H9 (cell line): ENCODE data around the gene FLT1. TPM values are rescaled to one million over a fixed set of nuclear protein-coding genes. Genes with fewer than 3 reads are reported as not detected.

Source experiments
- DNase-seq: peaks from one replicate; pipeline ENCODE4 v3.0.0-alpha.2; 2017
- H2AFZ ChIP-seq: one replicate; pipeline ENCODE4 v1.6.1; 2013; ENCODE audit warnings: mild to moderate bottlenecking, low read length, control low read depth, moderate library complexity
- H2AK5ac ChIP-seq: 2 replicates; pipeline ENCODE4 v1.6.1; 2013; ENCODE audit warnings: low read length, control low read depth, mixed read lengths; ENCODE audit not compliant: insufficient read length
- H2BK120ac ChIP-seq: one replicate; pipeline ENCODE4 v1.6.1; 2013; ENCODE audit warnings: low read depth, mild to moderate bottlenecking, low read length, control low read depth, inconsistent platforms; ENCODE audit not compliant: poor library complexity, severe bottlenecking
- H2BK12ac ChIP-seq: 2 replicates; pipeline ENCODE4 v1.6.1; 2013; ENCODE audit warnings: low read length, control low read depth, mixed read lengths, low read depth; ENCODE audit not compliant: insufficient read length
- H2BK15ac ChIP-seq: 2 replicates; pipeline ENCODE4 v1.6.1; 2013; ENCODE audit warnings: low read depth, low read length, control low read depth
- H2BK20ac ChIP-seq: one replicate; pipeline ENCODE4 v1.6.1; 2013; ENCODE audit warnings: low read depth, mild to moderate bottlenecking, low read length, control low read depth, inconsistent platforms; ENCODE audit not compliant: poor library complexity, severe bottlenecking
- H2BK5ac ChIP-seq: 2 replicates; pipeline ENCODE4 v1.6.1; 2013; ENCODE audit warnings: low read length, control low read depth, mixed read lengths; ENCODE audit not compliant: insufficient read length
- H3K14ac ChIP-seq: 2 replicates; pipeline ENCODE4 v1.6.1; 2013; ENCODE audit warnings: low read length, control low read depth; ENCODE audit not compliant: insufficient read depth
- H3K18ac ChIP-seq: 2 replicates; pipeline ENCODE4 v1.6.1; 2013; ENCODE audit warnings: low read depth, mild to moderate bottlenecking, mixed read lengths, low read length, control low read depth; ENCODE audit not compliant: insufficient read length
- H3K23ac ChIP-seq: 2 replicates; pipeline ENCODE4 v1.6.1; 2013; ENCODE audit warnings: low read length, control low read depth, mixed read lengths, low read depth; ENCODE audit not compliant: insufficient read length
- H3K23me2 ChIP-seq: 2 replicates; pipeline ENCODE4 v1.6.1; 2013; ENCODE audit warnings: low read depth, mild to moderate bottlenecking, mixed read lengths, low read length, control low read depth; ENCODE audit not compliant: insufficient read length, poor library complexity, severe bottlenecking
- H3K27ac ChIP-seq: 2 replicates; pipeline ENCODE4 v1.5.1; 2013; ENCODE audit warnings: low read length, control low read depth, mixed read lengths, low read depth; ENCODE audit not compliant: insufficient read length
- H3K27me3 ChIP-seq: 2 replicates; pipeline ENCODE4 v1.6.1; 2013; ENCODE audit warnings: low read length, control low read depth, inconsistent platforms; ENCODE audit not compliant: insufficient read depth
- H3K4ac ChIP-seq: 2 replicates; pipeline ENCODE4 v1.6.1; 2013; ENCODE audit warnings: low read depth, mild to moderate bottlenecking, control low read depth, inconsistent platforms, low read length, moderate library complexity
- H3K4me1 ChIP-seq: 2 replicates; pipeline ENCODE4 v1.6.1; 2013; ENCODE audit warnings: low read length, control low read depth, inconsistent platforms; ENCODE audit not compliant: insufficient read depth
- H3K4me2 ChIP-seq: 2 replicates; pipeline ENCODE4 v1.6.1; 2013; ENCODE audit warnings: low read length, control low read depth, mixed read lengths; ENCODE audit not compliant: insufficient read length, insufficient read depth
- H3K56ac ChIP-seq: 2 replicates; pipeline ENCODE4 v1.6.1; 2013; ENCODE audit warnings: low read depth, mild to moderate bottlenecking, mixed read lengths, low read length, control low read depth; ENCODE audit not compliant: insufficient read length
- H3K79me1 ChIP-seq: 2 replicates; pipeline ENCODE4 v1.6.1; 2013; ENCODE audit warnings: low read depth, mild to moderate bottlenecking, moderate library complexity, low read length, control low read depth, inconsistent platforms; ENCODE audit not compliant: insufficient read depth, poor library complexity, severe bottlenecking
- H3K79me2 ChIP-seq: 2 replicates; pipeline ENCODE4 v1.6.1; 2013; ENCODE audit warnings: low read length, control low read depth, inconsistent platforms; ENCODE audit not compliant: insufficient read depth
- H3K9ac ChIP-seq: 2 replicates; pipeline ENCODE4 v1.6.1; 2013; ENCODE audit warnings: low read length, control low read depth, mixed read lengths; ENCODE audit not compliant: insufficient read length; ENCODE audit errors: extremely low read depth
- H3K9me3 ChIP-seq: one replicate; pipeline ENCODE4 v1.6.1; 2013; ENCODE audit warnings: low read depth, low read length, inconsistent platforms; ENCODE audit not compliant: control insufficient read depth
- H3T11ph ChIP-seq: one replicate; pipeline ENCODE4 v1.6.1; 2013; ENCODE audit warnings: mild to moderate bottlenecking, low read length, control low read depth, inconsistent platforms
- H4K20me1 ChIP-seq: one replicate; pipeline ENCODE4 v1.6.1; 2013; ENCODE audit not compliant: control insufficient read depth, insufficient read length, insufficient read depth
- H4K5ac ChIP-seq: 2 replicates; pipeline ENCODE4 v1.6.1; 2013; ENCODE audit warnings: low read depth, mild to moderate bottlenecking, mixed read lengths, low read length, control low read depth; ENCODE audit not compliant: insufficient read length
- H4K8ac ChIP-seq: replicated peaks from 2 replicates; pipeline ENCODE4 v1.6.1; 2013; ENCODE audit warnings: low read length, control low read depth, mixed read lengths, low read depth; ENCODE audit not compliant: insufficient read length
- H4K91ac ChIP-seq: 2 replicates; pipeline ENCODE4 v1.6.1; 2013; ENCODE audit warnings: low read depth, mild to moderate bottlenecking, moderate library complexity, mixed read lengths, low read length, control low read depth; ENCODE audit not compliant: insufficient read length
- H3K27ac Mint-ChIP-seq, 3 experiments: 2 replicates in 2 of 3; 3 replicates in 1 of 3; pipeline ENCODE4 v1.8.0; 2020 to 2021; ENCODE audit warnings: mixed read lengths in 3 of 3, mild to moderate bottlenecking in 1 of 3, moderate library complexity in 1 of 3
- H3K27me3 Mint-ChIP-seq: 2 replicates; pipeline ENCODE4 v1.8.0; 2021; ENCODE audit warnings: low read depth, mild to moderate bottlenecking, moderate library complexity, mixed read lengths
- H3K36me3 Mint-ChIP-seq, 3 experiments: 2 replicates in 2 of 3; 3 replicates in 1 of 3; pipeline ENCODE4 v1.8.0; 2020 to 2021; ENCODE audit warnings: low read depth in 3 of 3, mixed read lengths in 3 of 3; ENCODE audit not compliant: insufficient read depth in 1 of 3
- H3K4me1 Mint-ChIP-seq, 2 experiments: 2 replicates each; pipeline ENCODE4 v1.8.0; 2020; ENCODE audit warnings: mixed read lengths in 2 of 2
- H3K4me3 Mint-ChIP-seq, 2 experiments: 2 replicates in 1 of 2; 3 replicates in 1 of 2; pipeline ENCODE4 v1.8.0; 2020 to 2021; ENCODE audit warnings: mild to moderate bottlenecking in 2 of 2, mixed read lengths in 2 of 2, moderate library complexity in 1 of 2
- H3K9me3 Mint-ChIP-seq, 2 experiments: 2 replicates in 1 of 2; 3 replicates in 1 of 2; pipeline ENCODE4 v1.8.0; 2020; ENCODE audit warnings: mild to moderate bottlenecking in 2 of 2, mixed read lengths in 2 of 2, moderate library complexity in 1 of 2
- CTCF ChIP-seq: fragments of 200-600 bp; sonication (generic); conservative IDR thresholded peaks from 3 replicates; pipeline ENCODE4 v1.8.0; 2021; ENCODE audit warnings: antibody characterized with exemption, mild to moderate bottlenecking
- WGBS: extraction: QIAGEN DNeasy Blood & Tissue Kit; methylation state at CpG from one replicate; pipeline ENCODE4 v1.1.7; 2013; ENCODE audit warnings: missing lambda C conversion rate, low lambda C conversion rate, mixed read lengths; ENCODE audit not compliant: insufficient read length; ENCODE audit errors: extremely low coverage; 5-methylcytosine and 5-hydroxymethylcytosine counted together
- total RNA-seq: library from RNA; stranded (reverse); gene quantifications from 2 replicates; pipeline ENCODE4 v1.2.1, GENCODE V29; 2021

The FLT1 gene
- total RNA-seq, 1 experiment from 2014 or later: 84.1 TPM

GRCh38 chr13:28321756-28322155 is 173.2 kb downstream of the FLT1 start:
- no peak for TF ChIP-seq CTCF
- no peak overlapping the region for H3T11ph ChIP-seq
- no peak overlapping the region for H3K9ac ChIP-seq
- Mint-ChIP-seq H3K36me3 (peaks cover 13 to 20% (median 13%) of the 10 kb centered on the region in 3 experiments; a peak in 6 of 7 replicates), H3K4me1 (peaks cover 0 to 7% of the 10 kb centered on the region in 2 experiments; a peak in 2 of 4 replicates), H3K27ac (no peak overlapping the region), H3K27me3 (no peaks in the 10 kb centered on the region), H3K4me3 (no peak overlapping the region), H3K9me3 (no peaks in the 10 kb centered on the region)
- no peak overlapping the region for H2BK20ac ChIP-seq
- H3K4ac ChIP-seq: no peak overlapping the region
- no peak overlapping the region for H4K91ac ChIP-seq
- H3K23me2 ChIP-seq: no peaks in the 10 kb centered on the region
- no peaks in the 10 kb centered on the region for H3K4me1 ChIP-seq
- H2AK5ac ChIP-seq: no peak overlapping the region
- H2BK15ac ChIP-seq: no peak overlapping the region
- no peak overlapping the region for H4K8ac ChIP-seq
- DNase-seq: no peak
- no peak overlapping the region for H3K56ac ChIP-seq
- no peak overlapping the region for H2AFZ ChIP-seq
- H3K79me1 ChIP-seq: no peaks in the 10 kb centered on the region
- no peaks in the 10 kb centered on the region for H3K9me3 ChIP-seq
- H4K5ac ChIP-seq: no peak overlapping the region
- no peaks in the 10 kb centered on the region for H3K27me3 ChIP-seq
- H3K79me2 ChIP-seq: no peaks in the 10 kb centered on the region
- no peak overlapping the region for H3K27ac ChIP-seq
- H2BK5ac ChIP-seq: no peak overlapping the region
- no peak overlapping the region for H3K18ac ChIP-seq
- no peak overlapping the region for H3K4me2 ChIP-seq
- H3K14ac ChIP-seq: no peak overlapping the region
- WGBS: no CpG with 5 or more reads among the region's 2 CpGs
- H2BK12ac ChIP-seq: no peak overlapping the region
- no peaks in the 10 kb centered on the region for H4K20me1 ChIP-seq
- H2BK120ac ChIP-seq: no peak overlapping the region
- no peak overlapping the region for H3K23ac ChIP-seq
